GM23338 (cell line): ENCODE results near the gene XRCC5.
"Not testable (repeated sequence)": the region's sequence is repeated elsewhere in the genome, so short reads cannot be mapped to it uniquely, and the experiment has no call there.

Experiments used
- CREB1 ChIP-seq: fragments of 250-450 bp; sonication (Bioruptor Pico); IDR thresholded peaks from 2 replicates; pipeline ENCODE4 v1.5.0; 2020; ENCODE audit warnings: low read depth, mild to moderate bottlenecking, moderate library complexity
- ETS1 ChIP-seq: IDR thresholded peaks from 2 replicates; pipeline ENCODE4 v1.6.1; 2016; ENCODE audit warnings: antibody characterized with exemption
- EZH2 ChIP-seq: fragments of 200-600 bp; sonication (generic); IDR thresholded peaks from one replicate; pipeline ENCODE4 v1.8.0; 2017; ENCODE audit warnings: antibody characterized with exemption, mild to moderate bottlenecking, low read depth; ENCODE audit not compliant: unreplicated experiment
- EZH2phosphoT487 ChIP-seq: fragments of 200-600 bp; sonication (generic); IDR thresholded peaks from one replicate; pipeline ENCODE4 v1.8.1; 2018; ENCODE audit warnings: antibody characterized with exemption; ENCODE audit not compliant: unreplicated experiment
- JUNB ChIP-seq: IDR thresholded peaks from one replicate; pipeline ENCODE4 v1.6.1; 2016; ENCODE audit warnings: antibody characterized with exemption; ENCODE audit not compliant: unreplicated experiment
- NANOG ChIP-seq: IDR thresholded peaks from 2 replicates; pipeline ENCODE4 v1.6.1; 2016; ENCODE audit warnings: antibody characterized with exemption, borderline replicate concordance
- POLR2AphosphoS5 ChIP-seq: IDR thresholded peaks from 2 replicates; pipeline ENCODE4 v1.6.1; 2016; ENCODE audit warnings: antibody characterized with exemption, low read depth
- REST ChIP-seq: IDR thresholded peaks from one replicate; pipeline ENCODE4 v1.6.1; 2018; ENCODE audit warnings: antibody characterized with exemption; ENCODE audit not compliant: unreplicated experiment
- STAT1 ChIP-seq: IDR thresholded peaks from one replicate; pipeline ENCODE4 v1.6.1; 2016; ENCODE audit warnings: antibody characterized with exemption; ENCODE audit not compliant: unreplicated experiment
- ZNF114 ChIP-seq: fragments of 250-450 bp; sonication (Bioruptor Pico); IDR thresholded peaks from 2 replicates; pipeline ENCODE4 v1.5.0; 2020; ENCODE audit warnings: mild to moderate bottlenecking, moderate library complexity
- ZNF331 ChIP-seq: fragments of 250-450 bp; sonication (Bioruptor Pico); IDR thresholded peaks from 2 replicates; pipeline ENCODE4 v1.5.0; 2020; ENCODE audit warnings: low read depth, mild to moderate bottlenecking, moderate library complexity
- ZNF462 ChIP-seq: fragments of 250-450 bp; sonication (Bioruptor Pico); IDR thresholded peaks from 2 replicates; pipeline ENCODE4 v1.5.0; 2020; ENCODE audit warnings: mild to moderate bottlenecking, moderate library complexity
- TF ChIP-seq, protein P1 (sequence below), 2 experiments: fragments of 200-600 bp in 1 of 2; sonication (generic) in 1 of 2; conservative IDR thresholded peaks; 2 replicates each; pipeline versions ENCODE4 v1.5.1 to v1.6.1; 2016 to 2017; ENCODE audit warnings: antibody characterized with exemption in 2 of 2, low read depth in 2 of 2, mild to moderate bottlenecking in 2 of 2, moderate library complexity in 1 of 2

DNA sequence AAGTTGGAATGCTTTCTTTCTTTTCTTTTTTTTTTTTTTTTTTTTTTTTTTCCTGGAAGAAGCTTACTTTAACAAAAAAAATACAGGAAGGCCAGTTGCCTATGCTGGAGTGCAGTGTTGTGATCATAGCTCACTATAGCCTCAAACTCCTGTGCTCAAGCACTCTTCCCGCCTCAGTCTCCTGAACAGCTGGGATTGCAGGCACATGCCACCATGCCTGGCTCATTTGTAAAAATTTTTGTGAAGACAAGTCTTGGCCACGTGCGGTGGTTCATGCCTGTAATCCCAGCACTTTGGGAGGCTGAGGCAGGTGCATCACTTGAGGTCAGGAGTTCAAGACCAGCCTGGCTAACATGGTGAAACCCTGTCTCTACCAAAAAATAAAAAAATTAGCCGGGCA lies 32.4 kb downstream of the XRCC5 start:
- TF ChIP-seq REST; EZH2phosphoT487; POLR2AphosphoS5; CREB1 (CRISPR knock-in tag); EZH2; ETS1; JUNB; ZNF114 (CRISPR knock-in tag); STAT1; NANOG; ZNF331; ZNF462 (CRISPR knock-in tag): not testable (repeated sequence)
- TF ChIP-seq, protein P1, sequence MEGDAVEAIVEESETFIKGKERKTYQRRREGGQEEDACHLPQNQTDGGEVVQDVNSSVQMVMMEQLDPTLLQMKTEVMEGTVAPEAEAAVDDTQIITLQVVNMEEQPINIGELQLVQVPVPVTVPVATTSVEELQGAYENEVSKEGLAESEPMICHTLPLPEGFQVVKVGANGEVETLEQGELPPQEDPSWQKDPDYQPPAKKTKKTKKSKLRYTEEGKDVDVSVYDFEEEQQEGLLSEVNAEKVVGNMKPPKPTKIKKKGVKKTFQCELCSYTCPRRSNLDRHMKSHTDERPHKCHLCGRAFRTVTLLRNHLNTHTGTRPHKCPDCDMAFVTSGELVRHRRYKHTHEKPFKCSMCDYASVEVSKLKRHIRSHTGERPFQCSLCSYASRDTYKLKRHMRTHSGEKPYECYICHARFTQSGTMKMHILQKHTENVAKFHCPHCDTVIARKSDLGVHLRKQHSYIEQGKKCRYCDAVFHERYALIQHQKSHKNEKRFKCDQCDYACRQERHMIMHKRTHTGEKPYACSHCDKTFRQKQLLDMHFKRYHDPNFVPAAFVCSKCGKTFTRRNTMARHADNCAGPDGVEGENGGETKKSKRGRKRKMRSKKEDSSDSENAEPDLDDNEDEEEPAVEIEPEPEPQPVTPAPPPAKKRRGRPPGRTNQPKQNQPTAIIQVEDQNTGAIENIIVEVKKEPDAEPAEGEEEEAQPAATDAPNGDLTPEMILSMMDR (conservative IDR thresholded peaks at IDR 0.05; ENCODE audit: low read depth in 2 of 2), result not testable (repeated sequence)
